RWPE2 (cell line): Measurements from ENCODE around the gene MTA1.

Experiments
- ATAC-seq: fragments of 200-7000 bp; cut with Tn5 transposase; 3 replicates; pipeline ENCODE4 v1.9.1; 2021; ENCODE audit warnings: low read depth
- DNase-seq: peaks from one replicate; pipeline ENCODE4 v3.0.0-alpha.2; 2020; ENCODE audit warnings: low spot score
- H3K27ac ChIP-seq: fragments of 450-650 bp; 2 replicates; pipeline ENCODE4 v1.5.1; 2017; ENCODE audit warnings: mild to moderate bottlenecking; ENCODE audit not compliant: poor library complexity, severe bottlenecking
- H3K27me3 ChIP-seq: fragments of 250-450 bp; sonication (Bioruptor Pico); 2 replicates; pipeline ENCODE4 v1.5.1; 2021; ENCODE audit warnings: mild to moderate bottlenecking, moderate library complexity; ENCODE audit not compliant: insufficient read depth, poor library complexity, severe bottlenecking
- H3K36me3 ChIP-seq: fragments of 250-450 bp; sonication (Bioruptor Pico); 2 replicates; pipeline ENCODE4 v1.5.1; 2020; ENCODE audit warnings: low read depth, mild to moderate bottlenecking, moderate library complexity
- H3K4me1 ChIP-seq: fragments of 250-450 bp; sonication (Bioruptor Pico); 2 replicates; pipeline ENCODE4 v1.5.1; 2021; ENCODE audit warnings: mild to moderate bottlenecking, moderate library complexity; ENCODE audit not compliant: insufficient read depth, poor library complexity, severe bottlenecking
- H3K4me3 ChIP-seq: fragments of 250-450 bp; sonication (Bioruptor Pico); 2 replicates; pipeline ENCODE4 v1.5.1; 2021; ENCODE audit warnings: mild to moderate bottlenecking, moderate library complexity; ENCODE audit not compliant: severe bottlenecking
- H3K9me3 ChIP-seq: fragments of 250-450 bp; sonication (Bioruptor Pico); 2 replicates; pipeline ENCODE4 v1.5.1; 2021; ENCODE audit warnings: mild to moderate bottlenecking, moderate library complexity; ENCODE audit not compliant: severe bottlenecking
- TF ChIP-seq, protein P1 (sequence below): fragments of 450-650 bp; IDR thresholded peaks from one replicate; pipeline ENCODE4 v1.5.1; 2017; ENCODE audit warnings: mild to moderate bottlenecking, moderate library complexity; ENCODE audit not compliant: poor library complexity, severe bottlenecking

Gene MTA1

DNA sequence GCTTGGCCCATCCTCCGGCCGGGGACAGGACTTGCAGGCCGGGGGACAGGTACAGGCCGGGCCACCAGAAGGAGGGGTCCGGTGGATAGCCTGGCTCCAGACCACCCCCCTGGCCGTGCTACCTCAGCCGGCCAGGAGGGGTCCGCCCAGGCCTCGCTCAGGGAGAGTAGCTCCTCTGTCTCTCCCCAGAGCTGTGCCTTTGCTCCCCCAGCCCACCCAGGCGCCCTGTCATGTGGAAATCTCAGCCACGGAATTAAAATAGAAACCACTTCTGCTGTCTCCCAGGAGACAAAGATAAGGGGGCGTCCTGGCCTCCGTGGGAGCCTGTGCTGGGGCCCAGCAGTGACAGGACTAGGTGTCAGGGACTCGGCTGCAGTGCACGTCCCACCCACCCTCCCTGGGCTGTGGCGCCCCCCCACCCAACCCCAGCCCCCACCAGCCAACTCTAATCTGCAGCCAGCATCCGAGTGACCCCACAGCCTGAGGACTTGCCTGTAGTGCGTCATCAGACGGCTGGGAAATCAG lies 51.7 kb downstream of the MTA1 start:
- DNase-seq (no peak), ATAC-seq (no peak)
- TF ChIP-seq, protein P1, sequence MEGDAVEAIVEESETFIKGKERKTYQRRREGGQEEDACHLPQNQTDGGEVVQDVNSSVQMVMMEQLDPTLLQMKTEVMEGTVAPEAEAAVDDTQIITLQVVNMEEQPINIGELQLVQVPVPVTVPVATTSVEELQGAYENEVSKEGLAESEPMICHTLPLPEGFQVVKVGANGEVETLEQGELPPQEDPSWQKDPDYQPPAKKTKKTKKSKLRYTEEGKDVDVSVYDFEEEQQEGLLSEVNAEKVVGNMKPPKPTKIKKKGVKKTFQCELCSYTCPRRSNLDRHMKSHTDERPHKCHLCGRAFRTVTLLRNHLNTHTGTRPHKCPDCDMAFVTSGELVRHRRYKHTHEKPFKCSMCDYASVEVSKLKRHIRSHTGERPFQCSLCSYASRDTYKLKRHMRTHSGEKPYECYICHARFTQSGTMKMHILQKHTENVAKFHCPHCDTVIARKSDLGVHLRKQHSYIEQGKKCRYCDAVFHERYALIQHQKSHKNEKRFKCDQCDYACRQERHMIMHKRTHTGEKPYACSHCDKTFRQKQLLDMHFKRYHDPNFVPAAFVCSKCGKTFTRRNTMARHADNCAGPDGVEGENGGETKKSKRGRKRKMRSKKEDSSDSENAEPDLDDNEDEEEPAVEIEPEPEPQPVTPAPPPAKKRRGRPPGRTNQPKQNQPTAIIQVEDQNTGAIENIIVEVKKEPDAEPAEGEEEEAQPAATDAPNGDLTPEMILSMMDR, result no peak
- no peaks in the 10 kb centered on the region for H3K9me3 ChIP-seq
- H3K36me3 ChIP-seq, result peaks cover 33% of the 10 kb centered on the region
- H3K27ac ChIP-seq, result no peak overlapping the region
- peaks cover 6% of the 10 kb centered on the region for H3K4me1 ChIP-seq
- H3K4me3 ChIP-seq, result no peak overlapping the region
- no peaks in the 10 kb centered on the region for H3K27me3 ChIP-seq

DNA sequence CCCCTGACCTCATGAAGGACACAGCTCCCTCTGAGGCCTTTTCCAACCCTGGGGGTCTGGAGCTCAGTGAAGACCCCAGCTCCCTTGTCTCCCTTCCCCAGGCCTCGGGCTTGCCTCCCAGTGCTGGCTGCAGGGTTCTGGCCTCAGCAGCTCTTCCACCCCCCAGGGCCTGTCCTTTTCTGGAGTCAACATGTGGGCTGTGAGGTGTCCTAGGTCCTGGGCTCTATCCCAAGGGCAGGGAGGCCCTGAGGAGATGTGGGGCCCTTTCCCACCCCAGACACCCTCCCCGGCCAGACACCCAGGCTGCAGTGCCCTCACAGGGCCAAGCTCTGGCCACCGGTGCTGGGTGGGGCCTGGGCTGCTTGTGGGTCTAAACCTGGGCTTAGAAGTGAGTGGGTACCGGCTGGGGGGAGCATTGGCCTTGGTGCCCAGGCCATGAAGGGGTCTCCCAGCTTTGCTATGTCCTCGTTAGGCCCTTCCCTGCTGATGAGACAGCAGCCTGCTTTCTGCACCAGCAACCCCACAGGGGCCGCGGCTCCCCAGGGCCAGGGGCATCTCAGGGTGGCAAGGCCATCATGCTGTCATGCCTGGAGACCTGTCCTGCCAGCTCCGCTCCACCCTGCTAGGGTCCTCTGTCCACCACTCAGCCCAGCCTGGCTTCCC lies 52.3 kb downstream of the MTA1 start:
- Histone ChIP-seq H3K27me3 (no peaks in the 10 kb centered on the region), H3K9me3 (no peaks in the 10 kb centered on the region), H3K4me1 (peaks cover 12% of the 10 kb centered on the region), H3K36me3 (peaks cover 27% of the 10 kb centered on the region), H3K4me3 (no peak overlapping the region), H3K27ac (peak overlapping the region; percentile 89)
- no peak for DNase-seq
- TF ChIP-seq, protein P1, result no peak
- ATAC-seq, result no peak

DNA sequence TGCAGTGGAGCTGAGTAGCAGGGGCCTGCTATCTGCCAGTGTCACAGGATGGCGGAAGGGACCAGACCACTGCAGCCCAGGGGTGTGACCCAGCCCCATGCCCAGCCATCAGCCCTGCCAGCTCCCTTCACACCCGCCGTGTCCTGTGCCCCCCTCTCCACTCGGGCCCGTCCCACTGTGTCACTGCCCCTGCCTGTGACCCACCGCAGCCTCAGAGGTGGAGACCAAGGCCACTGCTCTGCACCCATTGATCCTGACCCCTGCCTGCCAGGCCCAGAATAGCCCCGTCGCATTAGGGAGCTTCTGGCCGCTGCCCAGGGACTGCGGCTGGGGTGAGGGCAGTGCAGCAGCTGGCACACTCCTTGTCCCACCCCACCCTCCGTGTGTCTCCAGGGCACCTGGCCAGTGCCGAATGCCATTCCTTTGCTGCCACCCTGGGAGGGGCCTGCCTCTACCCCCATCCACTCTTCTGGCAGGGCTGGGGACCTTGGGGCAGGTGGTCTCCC lies 52.9 kb downstream of the MTA1 start:
- no peak for ATAC-seq
- Histone ChIP-seq H3K4me3 (no peak overlapping the region), H3K27ac (peak overlapping the region; percentile 89), H3K36me3 (peaks cover 21% of the 10 kb centered on the region), H3K4me1 (peaks cover 16% of the 10 kb centered on the region), H3K27me3 (no peaks in the 10 kb centered on the region), H3K9me3 (no peaks in the 10 kb centered on the region)
- TF ChIP-seq, protein P1, result no peak
- DNase-seq, result no peak

DNA sequence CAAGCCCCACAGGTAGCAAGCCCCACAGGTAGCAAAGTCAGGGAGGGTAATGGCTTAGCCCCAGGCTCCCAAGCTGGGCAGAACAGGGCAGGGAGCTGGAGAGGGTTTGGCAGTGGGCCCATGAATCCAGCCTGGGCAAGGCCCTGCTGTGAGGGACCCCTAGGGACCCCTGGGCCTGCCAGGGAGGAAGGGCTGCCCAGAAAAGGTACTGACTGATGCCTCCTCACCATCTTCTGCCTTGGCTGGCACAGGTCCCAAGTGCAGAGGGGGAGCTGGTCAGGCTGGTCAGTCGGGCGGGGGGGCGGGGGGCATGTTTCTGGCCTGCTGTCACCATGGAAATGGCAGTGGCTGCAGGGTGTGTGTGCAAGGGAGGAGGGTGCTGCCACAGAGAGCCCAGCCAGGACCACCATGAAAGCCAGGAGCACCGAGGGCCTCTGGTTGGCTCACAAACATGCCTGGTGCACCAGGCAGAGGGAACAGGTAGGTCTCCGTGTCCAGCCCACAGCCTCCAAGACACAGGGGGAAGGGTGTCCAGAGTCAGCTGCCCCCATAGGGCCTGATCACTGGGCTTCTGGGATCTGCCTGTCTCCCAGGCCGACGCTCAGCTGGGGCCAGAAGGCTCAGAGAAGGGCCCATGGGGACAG lies 53.5 kb downstream of the MTA1 start:
- DNase-seq (no peak), ATAC-seq (peak; percentile 2)
- H3K36me3 ChIP-seq, result peaks cover 15% of the 10 kb centered on the region
- peak overlapping the region; percentile 89 for H3K4me3 ChIP-seq
- peak overlapping the region; percentile 89 for H3K27ac ChIP-seq
- H3K27me3 ChIP-seq, result no peaks in the 10 kb centered on the region
- H3K4me1 ChIP-seq, result peaks cover 16% of the 10 kb centered on the region
- TF ChIP-seq, protein P1, result no peak
- H3K9me3 ChIP-seq, result no peaks in the 10 kb centered on the region
